Smooth muscle cell (in vitro differentiated cells): ENCODE results near the gene POP4. TPM values are rescaled to one million over a fixed set of nuclear protein-coding genes. Genes with fewer than 3 reads are reported as not detected.

Source experiments
- DNase-seq: peaks from one replicate; lab custom pipeline; 2025; ENCODE audit not compliant: unreplicated experiment; lab: John Stamatoyannopoulos, UW
- H2AFZ ChIP-seq: fragments of 200-600 bp; sonication (generic); 2 replicates; pipeline ENCODE4 v1.6.0; 2016; ENCODE audit warnings: antibody characterized with exemption, low read depth, mild to moderate bottlenecking
- H3F3A ChIP-seq: fragments of 200-600 bp; sonication (generic); 2 replicates; pipeline ENCODE4 v1.6.0; 2017; ENCODE audit warnings: antibody characterized with exemption, low read depth
- H3K27ac ChIP-seq: fragments of 200-600 bp; sonication (generic); 2 replicates; pipeline ENCODE4 v1.5.1; 2016; ENCODE audit warnings: low read depth, mild to moderate bottlenecking
- H3K27me3 ChIP-seq: fragments of 200-600 bp; sonication (generic); 2 replicates; pipeline ENCODE4 v1.6.1; 2016; ENCODE audit warnings: low read depth, mild to moderate bottlenecking
- H3K36me3 ChIP-seq: fragments of 200-600 bp; sonication (generic); 2 replicates; pipeline ENCODE4 v1.5.1; 2016; ENCODE audit warnings: low read depth
- H3K4me1 ChIP-seq: fragments of 200-600 bp; sonication (generic); 2 replicates; pipeline ENCODE4 v1.5.1; 2016; ENCODE audit warnings: low read depth
- H3K4me2 ChIP-seq: fragments of 200-600 bp; sonication (generic); 2 replicates; pipeline ENCODE4 v1.6.0; 2016; ENCODE audit warnings: mild to moderate bottlenecking
- H3K4me3 ChIP-seq: fragments of 200-600 bp; sonication (generic); 2 replicates; pipeline ENCODE4 v1.5.1; 2016; ENCODE audit warnings: mild to moderate bottlenecking
- H3K79me2 ChIP-seq: fragments of 200-600 bp; sonication (generic); 2 replicates; pipeline ENCODE4 v1.6.0; 2016; ENCODE audit warnings: low read depth, mild to moderate bottlenecking
- H3K9ac ChIP-seq: fragments of 200-600 bp; sonication (generic); 2 replicates; pipeline ENCODE4 v1.6.0; 2016; ENCODE audit warnings: low read depth
- H3K9me3 ChIP-seq: fragments of 200-600 bp; sonication (generic); replicated peaks from 2 replicates; pipeline ENCODE4 v1.5.1; 2016; ENCODE audit warnings: low read depth
- H4K20me1 ChIP-seq: fragments of 200-600 bp; sonication (generic); 2 replicates; pipeline ENCODE4 v1.6.0; 2016; ENCODE audit warnings: low read depth
- CTCF ChIP-seq: fragments of 200-600 bp; sonication (generic); IDR thresholded peaks from 2 replicates; pipeline ENCODE4 v1.5.1; 2017; ENCODE audit warnings: borderline replicate concordance, mild to moderate bottlenecking, antibody characterized with exemption; ENCODE audit not compliant: insufficient read depth, poor library complexity, severe bottlenecking
- WGBS: methylation state at CpG from one replicate; pipeline ENCODE4 v1.1.7; 2016; ENCODE audit warnings: low lambda C conversion rate; 5-methylcytosine and 5-hydroxymethylcytosine counted together
- polyA plus RNA-seq: library from polyadenylated mRNA; unstranded; fragments of >200 nt; fragmentation: Nextera tagmentation; extraction: Ambion mirVana; gene quantifications from 2 replicates; pipeline ENCODE4 v1.2.1, GENCODE V29; 2016
- total RNA-seq: library from RNA; depleted of rRNA; stranded (reverse); fragments of >200 nt; gene quantifications from 2 replicates; pipeline ENCODE4 v1.2.3, GENCODE V29; 2014

The POP4 gene
- total and polyA plus RNA-seq, 2 experiments from 2014 or later: 54.4 to 94.9 TPM

- H4K20me1 ChIP-seq: no peaks in the 10 kb centered on the region
- no peaks in the 10 kb centered on the region for H3K79me2 ChIP-seq
- no peaks in the 10 kb centered on the region for H3K27me3 ChIP-seq
- no peaks in the 10 kb centered on the region for H3K9me3 ChIP-seq
- H3K4me1 ChIP-seq: peaks cover 5% of the 10 kb centered on the region
- H3K36me3 ChIP-seq: no peaks in the 10 kb centered on the region
- no peaks in the 10 kb centered on the region for H3F3A ChIP-seq
- 88% methylated on average over 18 of the region's 18 CpGs for WGBS
- TF ChIP-seq CTCF: no peak
- H3K27ac ChIP-seq: no peak overlapping the region
- no peak overlapping the region for H3K9ac ChIP-seq
- no peak overlapping the region for H2AFZ ChIP-seq
- no peak overlapping the region for H3K4me3 ChIP-seq
- no peak overlapping the region for H3K4me2 ChIP-seq
- DNase-seq: no peak
Measured at GRCh38 chr19:29623726-29624488, 17.8 kb downstream of the POP4 start.

GRCh38 chr19:29624489-29625185 lies 18.6 kb downstream of the POP4 start:
- no peak overlapping the region for H3K27ac ChIP-seq
- H3K27me3 ChIP-seq: no peaks in the 10 kb centered on the region
- no peak overlapping the region for H3K4me3 ChIP-seq
- no peak overlapping the region for H3K9ac ChIP-seq
- no peak overlapping the region for H2AFZ ChIP-seq
- DNase-seq: no peak
- no peaks in the 10 kb centered on the region for H3K79me2 ChIP-seq
- H3K9me3 ChIP-seq: no peaks in the 10 kb centered on the region
- TF ChIP-seq CTCF: no peak
- WGBS: 87% methylated on average over 6 of the region's 6 CpGs
- no peak overlapping the region for H3K4me2 ChIP-seq
- H3F3A ChIP-seq: no peaks in the 10 kb centered on the region
- peaks cover 5% of the 10 kb centered on the region for H3K4me1 ChIP-seq
- no peaks in the 10 kb centered on the region for H3K36me3 ChIP-seq
- H4K20me1 ChIP-seq: no peaks in the 10 kb centered on the region

GRCh38 chr19:29625186-29625651 lies 19.1 kb downstream of the POP4 start:
- Histone ChIP-seq H4K20me1 (no peaks in the 10 kb centered on the region), H3K79me2 (no peaks in the 10 kb centered on the region), H3K4me1 (peaks cover 5% of the 10 kb centered on the region), H3K9ac (no peak overlapping the region), H3F3A (no peaks in the 10 kb centered on the region), H3K4me3 (no peak overlapping the region), H3K27ac (no peak overlapping the region), H3K36me3 (no peaks in the 10 kb centered on the region), H3K9me3 (no peaks in the 10 kb centered on the region), H2AFZ (no peak overlapping the region), H3K27me3 (no peaks in the 10 kb centered on the region), H3K4me2 (no peak overlapping the region)
- DNase-seq: no peak
- WGBS: 96% methylated on average over 9 of the region's 9 CpGs
- no peak for TF ChIP-seq CTCF
